ENCODE measurements around the gene LINGO4.

The LINGO4 gene

DNA sequence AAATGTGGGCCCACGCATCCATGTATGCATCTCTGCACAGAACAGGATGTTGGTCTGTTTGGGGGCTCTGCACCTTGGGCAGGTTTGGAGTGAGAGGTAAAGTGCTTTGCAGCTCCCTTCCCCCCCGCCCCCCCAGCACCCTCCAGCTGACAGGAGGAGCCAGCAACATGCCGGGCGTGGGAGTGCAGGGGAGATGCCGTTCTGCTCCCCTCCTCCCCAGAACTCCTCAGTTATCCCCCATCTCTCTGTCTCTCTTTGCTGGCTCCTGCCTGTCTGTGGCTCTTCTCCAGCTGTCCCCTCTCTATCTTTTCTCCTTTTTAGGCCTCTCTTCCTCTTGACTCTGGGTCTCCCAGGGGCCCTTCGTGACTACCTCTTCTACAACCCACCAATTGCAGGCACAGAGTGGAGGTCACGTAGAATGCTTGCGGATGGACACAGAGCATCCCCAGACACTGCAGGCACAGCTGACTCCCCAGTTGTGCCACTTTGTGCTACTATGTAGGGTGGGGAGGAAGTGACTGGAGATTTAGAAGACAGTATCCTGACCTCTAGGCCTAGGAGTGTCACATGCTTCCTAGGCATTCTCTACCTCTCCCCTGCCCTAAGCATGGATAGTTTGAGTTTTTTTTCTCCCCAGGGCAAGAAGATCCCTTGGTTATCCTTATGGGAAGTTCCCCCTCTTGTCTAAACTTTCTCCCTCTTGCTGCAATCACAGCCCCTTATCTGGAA is 28.1 kb upstream of the LINGO4 start:
- no peak for DNase-seq

DNA sequence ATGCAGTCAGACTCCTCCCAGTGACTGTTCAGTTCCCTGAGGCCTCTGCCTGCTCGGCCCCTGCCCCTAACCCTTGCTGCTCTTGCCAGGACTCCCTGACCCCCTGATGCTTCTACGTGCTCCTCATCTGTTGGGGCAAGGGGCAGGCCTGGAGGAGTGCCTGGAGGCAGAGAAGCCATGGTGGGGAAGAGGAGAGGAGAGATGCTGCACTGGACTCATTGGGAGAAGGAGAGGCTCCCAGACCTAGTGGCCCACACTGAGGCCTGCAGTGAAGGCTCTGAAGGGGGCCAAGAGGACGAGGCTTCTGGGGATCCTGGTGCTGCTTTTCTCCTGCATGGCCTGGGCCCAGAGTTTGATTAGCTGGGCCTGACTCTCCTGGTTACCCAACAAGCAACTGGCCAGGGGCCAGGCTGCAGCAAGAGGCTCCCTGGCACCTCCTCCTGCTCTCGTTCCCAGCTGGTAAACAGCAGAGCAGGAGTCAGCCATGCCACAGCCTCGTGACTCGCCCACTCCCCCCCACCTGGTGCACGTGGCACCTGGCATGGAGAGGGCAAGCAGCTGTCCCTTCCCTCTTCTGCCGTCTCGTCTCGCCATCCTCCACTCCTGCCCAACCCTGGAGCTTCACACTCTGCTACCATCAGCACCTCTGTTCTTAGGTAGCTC is 27.2 kb upstream of the LINGO4 start:
- no peak for DNase-seq

DNA sequence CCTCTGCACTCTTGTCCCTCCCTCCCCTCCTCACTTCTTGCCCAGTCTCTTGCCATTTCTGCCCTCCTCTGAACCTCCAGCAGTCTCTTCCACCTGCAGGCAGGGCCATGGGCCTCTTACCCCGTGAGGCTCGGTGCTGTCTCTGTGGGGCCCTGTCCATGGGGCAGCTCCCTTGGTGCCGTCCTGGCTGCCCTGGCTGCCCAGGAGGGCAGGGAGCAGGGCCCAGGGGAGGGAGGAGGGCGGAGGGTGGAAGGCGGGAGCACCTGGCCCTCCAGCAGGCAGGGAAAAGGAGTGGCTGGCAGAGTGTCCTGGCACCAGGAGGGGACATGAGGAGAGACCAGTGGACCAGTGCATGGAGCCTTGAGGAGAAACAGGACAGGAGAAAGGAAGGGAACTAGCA is 26.4 kb upstream of the LINGO4 start, which contains the start of gene RORC:
Gene RORC (minus strand): TSS at position 198 of the 400 bp plus-strand sequence. CDS start 38 bp downstream, at position 160.
- no peak for DNase-seq

DNA sequence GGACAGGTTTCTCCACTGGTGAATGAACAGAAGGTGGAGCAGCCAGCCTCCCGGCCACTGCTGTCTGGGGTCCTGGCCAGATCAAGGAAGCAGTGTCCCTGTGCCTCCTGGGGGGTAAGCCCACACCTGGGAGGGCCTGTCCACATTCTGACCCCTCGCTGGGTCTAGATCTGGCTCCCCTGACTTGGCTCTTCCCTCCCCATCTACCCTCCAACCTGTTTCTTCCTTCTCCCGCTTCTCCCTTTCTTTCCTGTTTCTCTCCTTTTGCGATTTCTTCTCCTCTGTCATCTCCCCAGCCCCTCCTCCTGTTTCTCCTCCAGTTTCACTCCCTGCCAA is 26.0 kb upstream of the LINGO4 start:
- DNase-seq = no peak

DNA sequence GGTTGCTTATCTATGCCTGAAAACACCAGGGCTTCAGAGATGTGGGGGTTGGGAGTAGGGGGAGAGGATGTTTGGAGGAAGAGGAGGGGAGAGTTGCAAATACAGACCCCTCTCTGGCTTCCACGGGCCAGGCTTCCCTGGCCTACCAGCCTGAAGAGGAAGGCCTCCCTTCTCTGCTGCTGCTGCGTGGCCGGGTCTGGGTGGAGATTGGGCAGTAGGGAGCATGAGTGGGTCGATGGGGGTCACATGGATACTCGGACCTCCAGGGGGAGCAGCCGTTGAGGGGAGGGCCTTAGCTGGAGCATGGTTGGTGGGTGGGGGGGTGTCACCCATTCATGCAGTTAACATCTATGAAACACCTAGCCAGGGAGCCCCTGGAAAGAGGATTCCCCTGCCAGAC is 24.8 kb upstream of the LINGO4 start:
- no peak for DNase-seq

DNA sequence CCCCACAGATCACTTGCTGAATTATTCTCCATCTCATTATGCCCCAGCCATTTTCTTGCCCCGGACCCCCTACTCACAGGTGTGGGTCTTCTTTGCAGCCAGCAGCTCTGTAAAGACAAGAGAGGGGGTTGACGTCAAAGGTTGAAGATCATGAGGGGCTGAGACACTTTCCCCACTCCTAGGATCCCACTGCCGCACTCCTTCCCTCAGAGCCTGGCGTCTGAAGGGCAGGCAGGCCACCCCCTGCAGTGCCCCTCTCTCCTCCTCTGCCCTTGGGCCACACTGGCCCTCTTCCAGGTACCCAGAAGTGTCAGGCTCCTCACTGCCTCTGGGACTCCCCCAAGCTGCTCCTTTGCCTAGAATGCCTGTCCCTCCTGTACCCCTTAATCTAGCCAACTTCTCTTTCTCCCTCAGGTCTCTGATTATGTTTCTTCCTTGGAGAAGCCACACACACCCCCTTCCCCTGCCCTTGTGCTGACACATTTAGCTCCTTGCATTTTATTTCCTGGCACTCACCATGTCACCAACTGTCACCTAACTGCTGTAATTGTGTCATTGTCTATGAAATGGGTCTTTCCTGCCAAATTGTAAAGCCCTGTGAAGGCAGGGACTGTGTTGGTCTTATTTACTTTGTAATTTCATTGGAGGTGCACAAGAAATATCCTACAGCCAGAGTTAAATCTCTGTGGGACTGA is 24.3 kb upstream of the LINGO4 start:
- no peak for DNase-seq

DNA sequence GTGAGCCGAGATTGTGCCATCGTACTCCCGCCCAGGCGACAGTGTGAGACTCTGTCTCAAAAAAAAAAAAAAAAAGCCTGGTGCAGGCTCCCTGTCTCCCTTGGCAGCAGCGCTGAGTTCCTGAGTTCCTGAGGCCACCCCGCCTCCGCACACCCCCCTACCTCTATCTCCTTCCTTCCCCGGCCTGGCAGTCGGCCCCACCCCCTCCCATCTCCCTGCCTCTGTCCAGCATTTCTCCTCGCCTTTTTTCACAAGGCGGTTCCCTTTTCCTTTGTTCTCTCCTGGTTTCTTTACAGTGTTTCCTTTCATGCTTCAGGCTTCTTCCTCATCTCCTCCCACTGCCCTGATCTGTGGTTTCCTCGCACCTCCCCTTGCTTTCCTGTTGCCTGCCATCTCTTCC is 23.7 kb upstream of the LINGO4 start:
- DNase-seq = no peak

DNA sequence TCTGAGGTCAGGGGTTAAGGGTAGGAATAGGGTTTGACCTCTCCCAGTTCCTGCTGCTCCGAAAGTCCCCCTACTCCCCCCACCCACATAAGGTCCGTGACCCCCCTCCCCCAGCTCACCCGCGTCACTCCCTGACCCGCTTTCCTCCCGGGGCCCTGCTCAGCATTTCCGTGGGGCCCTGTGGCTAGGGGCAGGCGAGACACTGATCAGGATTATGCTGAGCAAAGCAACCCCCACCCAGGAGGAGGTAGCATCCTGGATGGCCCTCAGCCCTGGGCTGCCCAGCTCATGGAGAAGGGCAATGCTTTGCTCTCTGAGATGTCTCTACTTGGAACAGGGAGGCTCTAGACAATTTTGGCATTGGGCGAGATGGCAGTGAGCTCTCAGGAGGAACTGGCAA is 22.6 kb upstream of the LINGO4 start:
- no peak for DNase-seq

DNA sequence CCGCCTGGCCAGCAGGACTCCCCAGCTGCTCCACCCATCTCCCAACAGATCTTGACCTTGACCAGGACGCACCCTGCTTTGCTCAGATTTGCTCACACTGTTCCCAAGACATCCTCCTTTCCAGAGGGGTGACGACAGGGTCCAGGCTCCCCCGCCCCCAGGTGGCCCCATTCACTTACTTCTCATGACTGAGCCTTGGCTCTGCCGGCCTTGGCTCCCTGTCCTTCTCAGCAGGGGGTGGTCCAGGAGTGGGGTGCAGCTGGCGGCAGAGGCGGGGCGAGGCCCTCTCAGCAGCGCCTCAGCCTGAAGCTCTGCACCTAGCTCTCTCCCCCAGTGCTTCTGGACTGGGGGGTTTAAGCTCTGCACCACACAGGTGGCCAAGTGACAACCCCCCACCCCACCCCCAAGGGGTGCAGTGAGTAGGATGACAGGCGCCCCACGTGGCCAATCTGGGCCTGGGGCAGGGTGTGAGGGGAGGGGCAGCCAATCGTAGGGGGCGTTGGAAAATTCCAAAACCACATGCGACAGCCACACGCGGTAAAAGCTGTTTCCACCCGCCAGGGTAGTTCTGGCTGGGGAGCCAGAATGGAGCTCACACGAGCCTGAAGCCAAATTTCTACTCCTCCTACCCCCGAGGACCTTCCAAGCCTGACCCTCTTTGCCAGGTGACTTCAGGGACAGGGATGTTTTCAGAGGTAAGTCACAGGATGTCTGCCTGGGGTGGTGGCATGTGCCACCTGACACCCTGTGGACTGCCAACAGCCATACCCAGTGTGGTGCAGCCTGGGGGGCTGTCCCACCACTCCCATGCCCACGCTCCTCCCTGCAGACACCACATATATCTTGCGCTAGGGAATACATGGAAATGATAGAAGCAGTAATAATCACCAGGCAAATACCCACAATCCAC is 20.8 kb upstream of the LINGO4 start:
- no peak for DNase-seq

DNA sequence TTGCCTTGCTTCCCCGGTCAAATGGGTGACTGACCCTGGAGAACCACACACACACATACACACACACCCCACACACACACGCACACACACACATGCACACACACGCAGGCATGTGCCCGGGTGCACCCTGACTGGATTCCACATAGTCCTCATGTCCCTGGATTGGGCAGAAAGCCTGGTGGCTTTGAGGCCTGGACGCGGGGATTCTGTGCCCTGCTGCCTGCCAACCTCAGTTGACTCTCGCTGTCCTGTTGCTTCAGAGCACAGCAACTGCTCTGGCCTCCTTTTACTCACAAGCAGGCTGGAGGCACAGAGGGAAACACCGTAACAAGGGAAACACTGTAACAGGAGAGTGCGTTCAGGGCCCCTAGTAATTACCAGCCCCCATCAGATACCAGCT is 20.0 kb upstream of the LINGO4 start:
- no peak for DNase-seq

DNA sequence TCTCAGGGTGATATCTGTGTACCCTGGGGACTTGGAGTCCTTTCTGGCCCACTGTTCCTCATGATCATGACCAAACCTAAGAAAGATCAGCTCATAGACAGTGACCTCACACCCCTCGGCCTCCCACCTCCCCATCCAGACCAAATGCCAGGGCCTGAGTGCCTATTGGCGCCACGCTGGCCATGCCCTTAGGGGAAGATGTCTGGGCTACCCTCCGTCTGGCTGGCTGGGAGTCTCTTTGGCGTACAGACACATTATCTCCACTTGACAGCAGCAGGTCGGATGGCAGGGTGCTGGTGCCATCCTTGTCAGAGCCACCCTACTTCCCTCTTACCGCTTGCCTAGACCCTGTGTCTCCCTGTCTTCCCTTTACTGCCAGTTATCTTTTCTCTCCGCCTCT is 18.0 kb upstream of the LINGO4 start:
- no peak for DNase-seq

DNA sequence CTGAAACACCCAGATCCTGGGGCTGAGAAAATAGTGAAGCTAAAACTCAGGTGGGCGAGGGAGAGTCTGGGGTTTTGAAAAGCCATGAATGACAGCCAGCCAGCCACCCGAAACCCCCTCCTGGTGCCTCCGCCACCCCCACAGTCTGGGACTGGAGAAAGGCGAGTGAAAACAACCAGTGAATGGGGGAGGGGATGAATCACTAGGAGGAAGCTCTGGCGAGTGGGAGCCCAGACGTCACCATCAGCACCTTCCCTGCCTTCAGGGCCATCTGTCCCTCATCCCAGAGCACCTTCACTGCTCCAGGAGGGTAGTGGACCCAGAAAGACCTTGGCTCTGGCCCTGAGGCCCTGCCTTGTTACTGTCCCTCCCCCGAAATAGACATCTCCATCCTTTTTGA is 17.2 kb upstream of the LINGO4 start:
- no peak for DNase-seq

DNA sequence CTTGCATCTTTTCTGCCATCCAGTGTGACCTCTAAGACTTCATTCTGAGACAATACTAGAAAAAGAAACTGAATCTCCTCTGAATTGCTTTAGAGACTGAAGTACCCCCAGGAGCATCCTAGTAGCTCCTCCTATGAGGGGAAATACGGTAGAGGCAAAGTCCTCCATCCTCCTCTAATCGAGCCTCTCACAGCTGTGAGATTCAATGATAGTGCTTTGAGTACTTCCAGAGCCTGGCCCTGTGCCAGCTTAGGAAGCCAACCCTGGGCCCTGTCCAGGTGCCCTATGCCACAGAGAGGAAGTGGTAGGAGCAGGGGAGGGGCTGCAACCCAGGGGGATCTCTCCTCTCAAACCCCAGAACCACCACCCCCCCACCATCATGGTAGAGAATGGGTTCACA is 15.7 kb upstream of the LINGO4 start:
- DNase-seq = no peak

DNA sequence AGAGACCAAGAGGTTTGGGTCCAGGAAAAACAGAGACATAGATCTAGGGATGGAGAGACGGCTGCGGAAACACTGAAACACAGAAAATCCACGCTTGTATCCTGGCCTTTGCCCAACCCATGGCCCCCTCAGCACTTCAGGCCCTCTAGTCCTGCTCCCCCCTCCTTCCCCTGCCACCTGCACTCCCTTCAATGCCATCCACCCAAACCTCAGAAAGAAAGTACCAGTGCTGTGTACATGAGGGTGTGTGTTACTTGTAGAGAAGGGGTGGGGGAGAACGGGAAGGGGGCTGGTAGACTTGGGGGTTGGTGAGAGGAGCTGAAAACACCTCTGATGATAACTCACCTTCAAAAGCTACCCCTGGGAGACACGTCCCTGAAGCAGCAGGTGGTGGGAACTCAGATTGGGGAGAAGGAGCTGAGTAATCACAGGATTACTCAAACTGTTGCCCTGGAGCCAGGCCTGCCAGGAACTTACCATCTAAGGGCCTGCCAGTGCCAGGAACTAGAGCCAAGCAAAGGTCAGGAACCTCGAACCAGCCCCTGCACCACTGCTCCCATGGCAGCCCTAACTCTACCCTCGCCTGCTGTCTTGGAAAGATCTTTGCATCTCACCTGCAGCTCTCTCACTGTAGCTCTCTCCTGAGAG is 14.9 kb upstream of the LINGO4 start:
- no peak for DNase-seq

DNA sequence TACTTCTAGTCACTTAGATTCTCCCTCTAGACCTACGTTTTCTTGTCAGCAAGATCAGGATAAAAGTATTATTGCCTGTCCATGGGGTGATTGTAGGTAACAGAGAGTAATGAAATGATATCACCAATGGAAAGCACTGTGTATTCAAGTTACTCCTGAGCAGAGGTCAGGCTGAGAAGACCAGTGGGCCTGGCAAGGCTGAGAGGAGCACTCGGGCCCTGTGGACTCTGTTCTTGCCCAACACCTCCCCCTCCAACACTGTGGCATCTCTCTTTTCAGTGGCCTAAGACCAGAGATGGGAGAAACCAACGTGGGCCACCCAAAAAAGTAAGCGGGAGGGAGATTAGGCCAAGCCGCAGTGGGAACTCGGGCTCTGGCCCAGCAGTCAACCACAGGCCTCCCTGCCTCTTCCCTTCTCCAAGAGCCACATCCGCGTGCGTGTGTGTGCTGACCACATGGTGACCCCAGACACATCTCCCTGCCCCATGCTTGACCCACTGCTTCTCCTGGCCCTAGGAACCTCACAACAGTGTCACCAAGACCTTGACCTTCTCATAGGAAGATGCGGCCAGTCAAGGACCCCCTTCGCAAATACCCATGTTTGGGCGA is 14.1 kb upstream of the LINGO4 start:
- no peak for DNase-seq

DNA sequence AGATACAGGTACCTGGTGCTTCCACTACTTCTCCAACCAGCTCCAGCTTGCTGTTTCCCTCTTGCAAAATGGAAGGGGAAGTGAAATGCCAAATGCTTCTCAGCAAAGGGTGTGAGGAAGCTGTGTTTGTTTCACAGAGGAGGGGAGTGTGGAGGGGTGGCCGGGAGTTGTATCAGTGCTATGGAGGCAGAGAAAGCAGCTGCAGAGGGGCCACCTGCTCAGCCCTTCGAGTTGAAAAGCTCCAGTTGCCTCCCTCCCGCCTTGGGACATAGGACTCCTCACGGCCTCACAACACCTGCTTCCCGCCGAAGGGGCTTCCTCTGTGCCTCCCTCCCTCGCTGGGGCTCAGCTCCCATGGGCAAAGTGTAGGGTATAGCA is 12.1 kb upstream of the LINGO4 start:
- no peak for DNase-seq

DNA sequence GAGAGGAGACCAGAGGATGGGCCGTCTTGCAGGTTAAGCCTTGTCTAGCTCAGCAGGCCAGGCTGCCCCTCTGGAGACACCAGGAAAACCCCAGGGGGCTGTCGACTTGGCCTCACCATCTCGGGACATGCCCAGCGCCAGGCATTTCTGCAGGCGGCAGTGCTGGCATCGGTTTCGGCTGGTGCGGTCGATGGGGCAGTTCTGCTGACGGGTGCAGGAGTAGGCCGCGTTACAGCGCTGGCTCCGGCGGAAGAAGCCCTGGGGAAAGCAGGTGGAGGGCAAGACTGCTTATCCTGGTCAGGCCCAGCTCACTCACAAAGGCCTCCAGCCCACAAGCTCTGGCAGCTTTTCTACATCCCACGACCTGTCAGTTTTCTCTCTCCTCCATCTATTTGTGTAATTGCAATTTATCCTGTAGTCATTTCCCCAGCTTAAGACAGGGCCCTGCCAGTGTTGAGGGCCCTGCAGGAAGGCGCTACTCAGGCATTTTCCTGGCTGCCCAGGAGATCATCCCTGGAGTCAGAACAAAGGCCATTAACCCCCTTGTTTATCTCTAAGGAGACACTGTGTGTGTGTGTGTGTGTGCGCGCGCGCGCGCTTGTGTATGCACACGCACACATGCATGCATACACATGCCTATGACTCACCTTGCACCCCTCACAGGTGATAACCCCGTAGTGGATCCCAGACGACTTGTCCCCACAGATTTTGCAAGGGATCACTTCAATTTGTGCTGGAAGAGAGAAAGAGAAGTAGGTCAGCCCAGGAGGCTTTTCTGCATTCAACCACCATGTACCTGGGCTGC is 11.5 kb upstream of the LINGO4 start:
- no peak for DNase-seq

DNA sequence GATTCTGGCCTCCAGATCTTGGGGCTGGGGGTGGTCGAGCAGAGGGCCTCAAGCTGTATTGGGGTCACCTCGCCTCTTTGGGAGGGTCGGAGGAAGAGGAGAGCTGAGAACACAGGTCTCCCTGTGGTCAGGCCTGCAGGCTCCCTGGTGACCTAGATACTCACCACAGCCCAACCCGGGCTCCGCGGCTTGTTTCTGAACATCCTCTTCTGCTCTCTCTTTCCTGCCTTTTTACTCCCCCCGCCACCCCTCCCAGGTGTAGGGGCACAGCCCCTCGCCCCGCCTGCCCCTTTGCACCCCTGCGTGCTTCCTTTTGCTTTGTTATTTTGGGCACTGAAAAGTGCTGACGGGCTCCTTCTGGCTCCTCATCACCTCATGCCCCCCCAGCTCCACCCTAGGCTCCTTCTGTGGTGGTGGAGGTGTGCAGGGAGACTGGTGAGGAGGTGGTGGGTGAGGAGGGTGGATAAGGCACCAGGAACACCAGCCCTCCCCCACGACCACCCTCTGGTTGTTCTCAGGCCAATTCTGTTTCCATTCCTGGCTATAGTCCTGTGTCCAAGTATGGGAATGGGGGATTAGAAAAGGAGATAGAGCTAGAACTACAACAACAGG is 10.6 kb upstream of the LINGO4 start:
- no peak for DNase-seq

DNA sequence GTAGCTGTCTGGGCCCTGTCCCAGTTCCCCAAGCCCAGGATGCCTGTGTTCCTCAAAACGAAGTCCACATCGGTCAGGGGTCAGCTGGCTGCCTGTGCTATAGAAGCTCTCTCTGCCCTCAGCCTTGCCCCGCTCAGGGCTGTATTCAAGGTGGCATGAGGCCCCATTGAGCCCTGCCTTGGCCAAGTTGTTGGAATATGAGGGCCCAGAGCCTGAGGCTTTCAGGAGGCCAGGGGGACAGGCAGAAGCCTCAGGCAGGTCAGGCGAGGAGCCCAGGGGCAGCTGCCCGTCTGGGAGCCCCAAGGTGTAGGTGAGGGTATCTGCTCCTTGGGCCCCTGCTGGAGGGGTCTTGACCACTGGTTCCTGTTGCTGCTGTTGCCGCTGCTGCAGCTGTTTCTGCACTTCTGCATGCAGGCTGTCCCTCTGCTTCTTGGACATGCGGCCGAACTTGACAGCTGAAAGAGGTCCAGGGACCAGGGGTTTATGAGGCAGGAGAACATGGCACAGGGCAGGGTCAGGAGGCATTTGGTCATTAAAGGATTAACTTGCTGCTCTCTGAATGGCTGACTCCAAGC is 9.8 kb upstream of the LINGO4 start:
- no peak for DNase-seq

DNA sequence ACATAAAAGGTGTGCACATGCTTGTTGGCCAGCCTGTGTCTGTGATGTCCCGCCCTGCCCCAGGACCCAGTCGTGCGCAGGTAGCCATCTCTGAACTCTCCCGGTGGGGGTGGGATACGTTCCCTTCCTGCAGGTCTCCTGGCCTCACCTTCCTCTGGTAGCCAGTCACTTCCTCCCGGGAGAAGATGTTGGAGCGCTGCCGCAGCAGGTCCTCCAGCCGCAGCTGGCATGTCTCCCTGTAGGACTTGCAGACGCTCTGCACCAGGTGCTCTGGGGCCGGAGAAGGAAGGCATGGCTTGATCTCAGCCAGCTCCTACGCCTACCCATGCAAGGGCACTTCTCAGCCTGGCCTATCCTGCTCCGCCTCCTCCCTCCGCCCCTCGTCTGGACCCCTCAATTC is 9.2 kb upstream of the LINGO4 start:
- DNase-seq = no peak
